ENCODE measurements around the gene CHRNB2.
A peak's percentile ranks its signal among the peaks of the same experiment; 100 is the strongest.

Gene CHRNB2

DNA sequence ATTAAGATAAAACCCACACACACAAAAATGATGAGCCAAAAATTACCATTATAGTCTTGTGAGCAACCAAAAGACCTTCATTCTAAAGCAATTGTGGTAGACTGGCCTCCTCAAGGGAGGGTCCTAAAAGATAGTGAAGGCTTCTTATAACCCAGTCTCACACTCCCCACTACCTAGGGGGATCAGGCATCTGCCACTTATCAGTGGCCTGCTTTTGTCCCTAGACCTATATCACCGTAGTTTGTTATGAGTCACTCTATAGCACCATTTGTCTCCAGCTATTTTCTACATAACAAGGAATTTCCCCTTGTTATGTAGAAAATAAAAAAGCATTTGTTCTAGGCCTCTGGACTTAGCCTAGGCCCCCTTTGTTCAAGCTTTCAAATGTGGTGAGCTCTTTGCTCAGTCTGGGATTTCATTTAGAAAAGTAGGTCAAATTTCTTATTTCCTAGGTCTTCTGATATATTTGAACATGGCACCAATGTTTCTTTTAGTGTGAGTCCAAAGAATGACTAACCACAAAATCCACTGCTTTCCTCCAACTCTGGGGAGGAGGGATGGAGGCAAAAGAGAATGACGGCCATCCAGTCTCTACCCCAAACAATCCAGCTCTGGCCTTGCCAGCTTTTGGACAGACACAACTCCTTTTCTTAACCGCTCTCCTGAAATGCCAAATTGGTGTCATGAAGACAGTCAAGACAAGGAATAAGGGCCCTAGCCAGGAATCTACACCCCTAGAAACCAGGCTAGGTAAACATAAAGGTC is 31.5 kb downstream of the CHRNB2 start:
- no peak for DNase-seq
- no peak overlapping the region for H3K27ac Mint-ChIP-seq
- H3K4me1 Mint-ChIP-seq: peaks cover 43% of the 10 kb centered on the region
- H3K4me3 Mint-ChIP-seq: no peak overlapping the region
- H3K36me3 Mint-ChIP-seq: peaks cover 68% of the 10 kb centered on the region
- no peaks in the 10 kb centered on the region for H3K9me3 Mint-ChIP-seq
- CTCF ChIA-PET: interaction anchor here (1.0 kb wide), 1 partner anchor 39 kb away, joined by 3 read pairs; no protein-coding TSS in a partner anchor
- H3K27me3 Mint-ChIP-seq: no peaks in the 10 kb centered on the region

DNA sequence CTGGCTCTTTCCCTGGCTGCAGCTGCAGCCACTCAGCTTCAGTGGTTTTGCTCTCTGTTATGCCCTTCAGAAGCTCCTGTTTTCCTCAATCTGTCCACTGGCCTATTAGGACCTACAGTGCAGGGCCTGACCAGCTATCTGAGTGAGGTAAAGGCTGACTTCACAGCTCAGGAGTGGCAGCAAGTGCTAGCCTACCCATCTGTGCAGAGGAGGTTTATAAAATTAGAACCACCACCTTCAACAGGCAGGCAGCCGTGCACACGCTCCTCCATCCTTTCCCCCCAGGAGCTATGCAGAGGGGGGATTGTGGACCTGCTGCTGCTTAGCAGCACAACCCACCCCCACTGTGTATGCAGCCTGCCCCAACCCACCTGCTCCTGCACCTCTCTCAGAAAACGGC is 32.1 kb downstream of the CHRNB2 start:
- no peak overlapping the region for H3K4me3 Mint-ChIP-seq
- no peaks in the 10 kb centered on the region for H3K27me3 Mint-ChIP-seq
- no peak for DNase-seq
- H3K36me3 Mint-ChIP-seq: peaks cover 65% of the 10 kb centered on the region
- no peaks in the 10 kb centered on the region for H3K9me3 Mint-ChIP-seq
- no peak overlapping the region for H3K27ac Mint-ChIP-seq
- H3K4me1 Mint-ChIP-seq: peaks cover 49% of the 10 kb centered on the region
- CTCF ChIA-PET: interaction anchor here (1.0 kb wide), 1 partner anchor 40 kb away, joined by 3 read pairs; no protein-coding TSS in a partner anchor

DNA sequence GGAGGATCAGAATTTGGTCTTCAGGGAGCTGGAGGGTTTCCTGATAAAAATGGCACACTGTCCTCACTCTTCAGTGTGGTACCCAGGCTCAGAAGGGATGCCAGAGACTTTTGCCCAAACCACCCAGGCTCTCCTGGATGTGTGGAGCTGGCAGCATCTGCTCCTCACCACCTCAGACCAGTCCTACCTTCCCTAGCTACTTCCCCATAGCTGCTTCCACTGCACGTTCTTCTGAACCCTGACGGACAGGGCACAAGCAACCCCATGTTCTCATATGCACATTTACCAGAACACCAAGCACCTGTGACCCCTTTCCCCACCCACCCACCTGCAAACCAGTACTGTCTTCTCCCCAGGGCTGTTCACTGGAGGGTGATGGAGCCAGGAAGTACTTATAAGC is 35.7 kb downstream of the CHRNB2 start:
- H3K4me1 Mint-ChIP-seq: peaks cover 71% of the 10 kb centered on the region
- CTCF ChIA-PET: interaction anchor here (1.4 to 1.7 kb wide), 2 partner anchors 44 to 341 kb away, joined by 4 to 8 read pairs; no protein-coding TSS in a partner anchor
- no peaks in the 10 kb centered on the region for H3K9me3 Mint-ChIP-seq
- no peak for DNase-seq
- peaks cover 60% of the 10 kb centered on the region for H3K36me3 Mint-ChIP-seq
- no peaks in the 10 kb centered on the region for H3K27me3 Mint-ChIP-seq
- no peak overlapping the region for H3K4me3 Mint-ChIP-seq
- no peak overlapping the region for H3K27ac Mint-ChIP-seq

DNA sequence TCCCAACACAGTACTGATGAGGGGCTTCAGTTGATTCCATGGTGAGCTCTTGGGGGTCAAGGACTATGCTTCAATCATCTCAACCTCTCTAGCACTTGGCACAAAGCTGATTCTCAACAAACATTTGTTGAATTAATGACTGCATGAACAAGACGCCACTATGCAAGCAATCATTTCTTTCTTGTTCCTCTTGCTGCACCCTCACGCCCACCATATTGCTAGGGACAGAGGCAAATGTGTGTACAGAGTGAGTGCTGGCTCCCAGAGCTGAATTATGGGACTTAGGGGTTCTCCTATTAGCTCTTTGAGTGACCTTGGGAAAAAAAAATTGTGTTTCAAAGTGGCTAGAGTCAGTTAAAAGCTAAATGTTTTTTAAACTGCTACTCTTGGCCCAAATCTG is 38.0 kb downstream of the CHRNB2 start:
- Mint-ChIP-seq H3K27ac (peak overlapping the region; percentile 6), H3K27me3 (no peaks in the 10 kb centered on the region), H3K4me3 (peak overlapping the region; percentile 93), H3K36me3 (peaks cover 46% of the 10 kb centered on the region), H3K9me3 (no peaks in the 10 kb centered on the region), H3K4me1 (peaks cover 82% of the 10 kb centered on the region)
- CTCF ChIA-PET: interaction anchor here (1.4 kb wide), 1 partner anchor 46 kb away, joined by 4 read pairs; no protein-coding TSS in a partner anchor
- DNase-seq: no peak

DNA sequence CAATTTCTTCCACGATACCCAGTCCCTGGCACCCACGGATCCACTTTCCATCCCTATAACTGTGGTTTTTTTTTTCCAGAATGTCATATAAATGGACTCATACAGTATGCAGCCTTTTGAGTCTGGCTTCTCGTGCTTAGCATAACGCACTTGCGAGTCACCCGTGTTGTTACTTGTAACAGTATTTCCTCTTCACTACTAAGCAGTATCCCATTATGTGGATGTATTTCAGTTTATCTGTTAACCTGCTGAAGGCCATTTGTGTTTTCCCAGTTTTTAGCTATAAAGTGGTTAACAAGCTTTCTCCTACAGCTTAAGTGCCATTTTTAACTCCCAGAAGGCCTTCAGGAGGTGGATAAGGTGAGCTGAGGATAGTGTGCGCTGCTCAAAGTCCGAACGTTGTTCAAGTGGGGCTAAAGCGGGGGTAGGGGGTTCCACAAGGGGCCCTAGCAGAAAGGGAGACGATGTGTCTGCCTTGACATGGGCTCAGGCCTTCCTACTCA is 39.6 kb downstream of the CHRNB2 start:
- peaks cover 34% of the 10 kb centered on the region for H3K36me3 Mint-ChIP-seq
- no peaks in the 10 kb centered on the region for H3K27me3 Mint-ChIP-seq
- H3K27ac Mint-ChIP-seq: peak overlapping the region; percentile 96
- CTCF ChIA-PET: interaction anchor here (0.6 kb wide), 1 partner anchor 12 kb away, joined by 4 read pairs; no protein-coding TSS in a partner anchor
- no peaks in the 10 kb centered on the region for H3K9me3 Mint-ChIP-seq
- peak overlapping the region; percentile 93 for H3K4me3 Mint-ChIP-seq
- H3K4me1 Mint-ChIP-seq: peaks cover 81% of the 10 kb centered on the region
- peak; percentile 28 for DNase-seq

DNA sequence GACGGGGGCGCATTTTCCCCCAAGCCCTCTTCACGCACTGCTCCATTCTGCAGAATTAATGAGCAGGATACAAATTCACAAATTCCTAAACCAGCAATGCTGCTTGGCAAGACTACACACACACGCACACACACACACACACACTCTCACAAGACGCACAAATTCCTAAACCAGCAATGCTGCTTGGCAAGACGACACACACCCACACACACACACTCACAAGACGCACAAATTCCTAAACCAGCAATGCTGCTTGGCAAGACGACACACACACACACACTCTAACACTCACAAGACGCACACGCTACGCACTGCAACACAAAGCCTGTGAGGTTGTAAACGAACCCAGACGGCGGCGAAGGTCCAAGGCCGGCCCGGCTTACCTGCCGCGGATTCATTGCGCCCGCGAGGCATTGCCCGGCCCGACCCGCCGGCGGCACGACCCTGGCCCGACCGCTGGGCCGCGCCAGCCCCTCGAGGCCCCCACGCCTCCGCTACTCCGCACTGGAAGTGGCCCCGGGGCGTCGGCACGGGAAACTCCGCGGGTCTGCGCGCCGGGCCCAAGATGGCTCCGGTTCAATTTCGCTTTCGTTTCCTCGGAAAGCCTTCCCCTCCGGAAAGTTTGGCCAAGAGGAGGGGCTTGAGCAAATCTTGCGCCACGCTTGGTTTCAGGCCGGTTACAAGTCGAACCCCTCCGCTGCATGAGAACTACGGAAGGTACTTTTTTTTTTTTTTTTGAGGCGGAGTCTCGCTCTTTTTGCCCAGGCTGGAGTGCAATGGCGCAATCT is 40.2 kb downstream of the CHRNB2 start, which contains the start of gene ADAR:
Gene ADAR, minus strand, starts transcription at position 578 of the 788 bp plus-strand sequence. Its CDS starts 180 bp downstream, at position 398.
- peak; percentile 96 for DNase-seq
- Mint-ChIP-seq H3K9me3 (no peaks in the 10 kb centered on the region), H3K27me3 (no peaks in the 10 kb centered on the region), H3K4me1 (peaks cover 80% of the 10 kb centered on the region), H3K27ac (peak within 1 kb of the TSS; percentile 96), H3K4me3 (peak within 1 kb of the TSS; percentile 93), H3K36me3 (peaks cover 31% of the 10 kb centered on the region)
- CTCF ChIA-PET: interaction anchor here (0.9 to 2.5 kb wide), 2 partner anchors 13 to 20 kb away, joined by 3 to 7 read pairs; no protein-coding TSS in a partner anchor

DNA sequence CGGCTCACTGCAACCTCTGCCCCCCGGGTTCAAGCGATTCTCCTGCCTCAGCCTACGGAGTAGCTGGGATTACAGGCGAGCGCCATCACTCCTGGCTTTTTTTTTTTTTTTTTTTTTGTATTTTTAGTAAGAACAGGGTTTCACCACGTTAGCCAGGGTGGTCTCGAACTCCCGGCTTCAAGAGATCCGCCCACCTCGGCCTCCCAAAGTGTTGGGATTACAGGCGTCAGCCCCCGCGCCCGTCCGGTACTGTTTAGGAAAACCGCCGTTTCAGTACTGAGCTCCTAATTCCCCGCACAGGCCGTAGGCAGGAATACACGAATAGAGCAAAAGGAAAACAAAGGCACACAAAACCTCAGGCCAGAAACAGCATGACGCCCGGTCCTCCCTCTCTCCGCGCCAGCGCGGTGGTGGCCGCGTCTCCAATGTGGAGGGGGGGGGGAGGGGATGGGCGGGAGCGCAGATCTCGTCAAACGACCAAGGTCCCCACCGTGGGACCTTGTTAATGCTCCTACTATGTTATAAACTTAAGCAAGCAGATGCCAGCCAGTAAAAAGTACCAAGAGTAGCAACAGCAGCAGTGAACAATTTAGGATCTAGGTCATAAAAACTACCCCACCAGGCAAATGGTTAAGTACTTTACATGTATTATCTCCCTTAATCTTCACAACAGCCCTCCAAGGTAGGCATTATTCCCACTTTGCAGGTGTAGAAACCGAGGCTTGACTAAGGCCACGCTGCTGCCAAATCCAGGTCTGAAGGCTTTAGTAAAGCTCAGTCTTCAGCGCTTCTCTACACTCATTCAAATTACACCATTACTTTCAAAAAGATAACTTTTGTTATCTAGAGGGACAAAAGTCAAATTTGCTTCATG is 41.1 kb downstream of the CHRNB2 start:
- peaks cover 30% of the 10 kb centered on the region for H3K36me3 Mint-ChIP-seq
- peaks cover 72% of the 10 kb centered on the region for H3K4me1 Mint-ChIP-seq
- CTCF ChIA-PET: interaction anchor here (0.9 to 2.5 kb wide), 3 partner anchors 12 to 61 kb away, joined by 3 to 7 read pairs (median 3); no protein-coding TSS in a partner anchor
- no peaks in the 10 kb centered on the region for H3K9me3 Mint-ChIP-seq
- H3K27ac Mint-ChIP-seq: peak overlapping the region; percentile 96
- DNase-seq: peak; percentile 57
- no peaks in the 10 kb centered on the region for H3K27me3 Mint-ChIP-seq
- H3K4me3 Mint-ChIP-seq: peak overlapping the region; percentile 93

DNA sequence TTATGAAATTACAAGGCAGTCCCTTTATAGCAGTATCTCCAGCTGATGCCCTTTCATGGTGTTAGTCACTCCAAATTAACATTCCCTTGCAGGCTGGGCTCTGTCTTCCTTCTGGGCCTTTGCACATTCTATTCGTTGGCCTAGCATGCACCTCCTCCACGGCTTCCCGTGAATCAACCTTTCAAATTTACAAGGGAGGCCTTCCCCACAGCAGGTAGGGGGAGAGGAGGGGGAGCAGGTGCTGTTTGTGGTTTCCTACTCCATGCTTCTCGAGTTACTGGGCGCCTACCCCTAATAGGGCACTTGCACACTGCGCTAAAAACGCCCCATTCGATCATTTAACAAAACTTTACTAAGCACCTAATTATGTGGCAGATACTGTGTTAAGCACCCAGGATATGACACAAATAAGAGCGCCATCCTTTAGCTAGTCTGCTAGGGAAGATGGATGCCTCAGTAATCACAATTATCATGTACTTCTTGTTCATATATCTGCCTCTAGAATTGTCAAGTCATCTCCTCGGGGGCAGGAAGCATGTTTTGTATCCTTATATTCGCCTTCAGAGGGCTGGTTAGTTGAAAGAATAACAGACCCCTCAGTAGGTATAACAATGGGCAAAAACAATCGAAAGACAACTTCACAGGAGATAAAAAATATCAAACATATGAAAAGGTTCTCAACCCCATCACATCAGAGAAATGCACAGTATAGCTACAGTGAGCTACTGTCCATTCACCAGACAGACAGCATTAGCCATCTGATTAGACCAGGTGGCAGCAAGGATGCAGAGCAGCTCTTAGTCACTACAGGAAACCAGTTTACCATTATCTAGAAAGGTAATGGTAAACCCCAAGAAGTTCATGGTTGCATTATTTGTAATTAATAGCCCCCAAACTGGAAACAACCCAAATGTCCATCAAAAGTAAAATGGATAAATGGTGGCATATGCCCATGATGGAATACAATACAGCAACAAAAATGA is 42.1 kb downstream of the CHRNB2 start:
- Mint-ChIP-seq H3K27ac (peak overlapping the region; percentile 96), H3K4me1 (peaks cover 69% of the 10 kb centered on the region), H3K27me3 (no peaks in the 10 kb centered on the region), H3K36me3 (peaks cover 30% of the 10 kb centered on the region), H3K9me3 (no peaks in the 10 kb centered on the region), H3K4me3 (peak overlapping the region; percentile 93)
- CTCF ChIA-PET: interaction anchor here (0.6 to 2.5 kb wide), 6 partner anchors 14 to 1253 kb away, joined by 3 to 7 read pairs (median 4); no protein-coding TSS in a partner anchor
- peak; percentile 75 for DNase-seq

DNA sequence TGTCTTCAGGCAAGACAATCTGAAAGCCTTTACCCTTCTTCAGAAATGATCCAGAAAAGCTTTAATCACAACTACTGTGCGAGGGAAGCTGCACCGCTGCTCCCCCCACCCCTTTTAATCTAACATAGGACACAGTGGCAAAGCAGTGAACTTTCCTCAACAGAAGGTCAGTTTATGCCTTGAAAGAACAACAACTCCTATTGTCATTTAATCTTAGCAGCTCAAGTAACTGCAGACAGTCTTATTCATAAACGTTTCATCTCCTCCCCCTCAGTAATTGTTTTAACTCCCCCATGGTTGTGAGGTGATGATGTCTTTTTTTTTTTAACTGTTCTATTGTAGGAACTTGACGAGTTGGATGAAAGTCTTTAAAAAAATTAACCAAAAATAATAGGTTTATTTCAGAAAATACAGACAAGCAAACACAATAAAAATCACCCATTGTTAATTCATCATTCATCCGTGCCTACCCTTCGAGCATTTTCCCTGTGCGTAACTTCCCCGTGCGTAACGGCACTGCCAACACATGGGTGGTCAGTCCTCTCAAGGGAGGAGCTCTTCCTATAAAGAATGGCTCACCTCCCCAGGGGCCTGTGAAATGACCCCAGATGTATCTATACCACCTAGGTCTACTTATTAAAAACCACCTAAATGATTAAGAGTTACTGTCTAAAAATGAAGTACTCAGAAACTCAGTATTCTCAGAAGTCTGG is 43.7 kb downstream of the CHRNB2 start:
- Mint-ChIP-seq H3K27me3 (no peaks in the 10 kb centered on the region), H3K27ac (peak overlapping the region; percentile 49), H3K4me3 (no peak overlapping the region), H3K9me3 (no peaks in the 10 kb centered on the region), H3K36me3 (peaks cover 19% of the 10 kb centered on the region), H3K4me1 (peaks cover 68% of the 10 kb centered on the region)
- CTCF ChIA-PET: interaction anchor here (0.6 to 1.8 kb wide), 4 partner anchors 12 to 180 kb away, joined by 3 to 4 read pairs (median 4); no protein-coding TSS in a partner anchor
- no peak for DNase-seq

DNA sequence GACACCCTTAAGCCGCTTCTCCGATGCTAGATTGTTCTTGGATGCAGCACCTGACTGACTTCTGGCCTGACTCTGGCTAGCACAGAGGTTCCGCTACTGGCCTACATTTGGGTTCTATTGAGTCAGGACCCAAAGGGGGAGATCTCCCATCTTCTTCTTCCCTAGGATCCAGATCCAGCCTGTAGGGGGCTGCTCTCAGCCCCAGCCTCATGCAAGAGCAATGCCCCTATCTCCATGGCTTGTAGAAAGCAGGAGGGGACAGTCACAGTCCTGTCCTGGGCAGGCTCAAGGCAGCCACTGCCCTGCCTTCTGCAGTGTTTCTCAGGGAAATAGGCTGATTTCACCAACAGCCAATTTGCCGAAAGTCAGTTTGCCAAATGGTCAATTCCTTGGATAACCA is 46.7 kb downstream of the CHRNB2 start:
- Mint-ChIP-seq H3K4me1 (peaks cover 64% of the 10 kb centered on the region), H3K27ac (peak overlapping the region; percentile 44), H3K36me3 (peaks cover 16% of the 10 kb centered on the region), H3K27me3 (no peaks in the 10 kb centered on the region), H3K4me3 (no peak overlapping the region), H3K9me3 (no peaks in the 10 kb centered on the region)
- DNase-seq: no peak
- CTCF ChIA-PET: interaction anchor here (0.6 kb wide), 1 partner anchor 251 kb away, joined by 3 read pairs; no protein-coding TSS in a partner anchor

DNA sequence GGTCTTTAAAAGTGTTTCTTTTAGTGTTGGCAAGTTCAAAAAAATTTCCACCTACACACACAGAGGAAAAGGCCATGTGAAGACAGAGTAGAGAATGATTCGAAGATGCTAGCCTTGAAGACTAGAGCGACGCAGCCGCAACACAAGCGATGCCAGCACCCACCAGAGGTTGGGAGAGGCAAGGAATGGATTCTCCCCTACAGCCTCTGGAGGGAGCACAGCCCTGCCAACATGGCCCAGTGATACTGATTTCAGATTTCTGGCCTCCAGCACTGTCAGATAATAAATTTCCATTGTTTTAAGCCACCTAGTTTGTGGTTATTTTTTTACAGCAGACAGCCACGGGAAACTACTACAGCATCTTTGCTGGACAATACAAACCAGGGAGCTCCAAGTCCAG is 47.3 kb downstream of the CHRNB2 start:
- no peak overlapping the region for H3K4me3 Mint-ChIP-seq

DNA sequence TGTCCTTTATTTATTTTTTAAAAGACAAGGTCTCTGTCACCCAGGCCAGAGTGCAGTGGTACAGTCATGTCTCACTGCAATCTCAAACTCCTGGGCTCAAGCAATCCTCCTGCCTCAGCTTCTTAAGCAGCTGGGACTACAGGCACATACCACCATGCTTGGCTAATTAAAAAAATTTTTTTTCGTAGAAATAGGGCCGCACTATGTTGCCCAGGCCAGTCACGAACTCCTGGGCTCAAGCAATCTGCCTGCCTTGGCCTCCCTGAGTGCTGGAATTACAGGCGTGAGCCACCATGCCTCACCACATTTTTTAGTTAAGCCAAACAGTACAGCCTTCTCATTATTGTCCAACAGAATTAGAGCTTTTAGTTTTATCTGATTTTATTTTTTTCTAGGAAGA is 47.8 kb downstream of the CHRNB2 start:
- DNase-seq: no peak
- H3K36me3 Mint-ChIP-seq: peaks cover 14% of the 10 kb centered on the region
- no peaks in the 10 kb centered on the region for H3K9me3 Mint-ChIP-seq
- H3K27ac Mint-ChIP-seq: no peak overlapping the region
- CTCF ChIA-PET: no interaction called here
- H3K27me3 Mint-ChIP-seq: no peaks in the 10 kb centered on the region
- H3K4me1 Mint-ChIP-seq: peaks cover 53% of the 10 kb centered on the region
- H3K4me3 Mint-ChIP-seq: no peak overlapping the region

More for the DNA sequence above, 47.3 kb downstream of the CHRNB2 start:
- no peak for DNase-seq
- peaks cover 58% of the 10 kb centered on the region for H3K4me1 Mint-ChIP-seq
- no peaks in the 10 kb centered on the region for H3K9me3 Mint-ChIP-seq
- peak overlapping the region; percentile 44 for H3K27ac Mint-ChIP-seq
- H3K36me3 Mint-ChIP-seq: peaks cover 16% of the 10 kb centered on the region
- CTCF ChIA-PET: no interaction called here
- H3K27me3 Mint-ChIP-seq: no peaks in the 10 kb centered on the region

All from activated naive CD4-positive, alpha-beta T cell treated with anti-CD3 and anti-CD28 coated beads, Interleukin-2, amount 10 ng/mL, durations not matched to agents 7 days and 5 days (primary cell).